GM10248 (cell line): ENCODE data around the gene PYROXD2.

Source experiments
- CTCF ChIA-PET: fragments of 300-600 bp; sonication (Branson Sonifier 250); formaldehyde crosslinking; extraction: SDS; loops from one replicate; lab custom pipeline; 2021; ENCODE audit warnings: antibody characterized with exemption; lab: Yijun Ruan, JAX
- POLR2A ChIA-PET: fragments of 350-650 bp; sonication (Branson Sonifier 250); formaldehyde crosslinking; extraction: SDS; loops from one replicate; lab custom pipeline; 2020; ENCODE audit warnings: antibody characterized with exemption; lab: Yijun Ruan, JAX
- DNase-seq: peaks from one replicate; pipeline ENCODE4 v3.0.0; 2012; ENCODE audit errors: extremely low spot score
- TF ChIP-seq, protein P1 (sequence below): IDR thresholded peaks from 2 replicates; pipeline ENCODE4 v1.5.1; 2012; ENCODE audit warnings: mild to moderate bottlenecking, low read depth; ENCODE audit errors: extremely low read depth, missing control alignments, control extremely low read depth

PYROXD2 gene

DNA sequence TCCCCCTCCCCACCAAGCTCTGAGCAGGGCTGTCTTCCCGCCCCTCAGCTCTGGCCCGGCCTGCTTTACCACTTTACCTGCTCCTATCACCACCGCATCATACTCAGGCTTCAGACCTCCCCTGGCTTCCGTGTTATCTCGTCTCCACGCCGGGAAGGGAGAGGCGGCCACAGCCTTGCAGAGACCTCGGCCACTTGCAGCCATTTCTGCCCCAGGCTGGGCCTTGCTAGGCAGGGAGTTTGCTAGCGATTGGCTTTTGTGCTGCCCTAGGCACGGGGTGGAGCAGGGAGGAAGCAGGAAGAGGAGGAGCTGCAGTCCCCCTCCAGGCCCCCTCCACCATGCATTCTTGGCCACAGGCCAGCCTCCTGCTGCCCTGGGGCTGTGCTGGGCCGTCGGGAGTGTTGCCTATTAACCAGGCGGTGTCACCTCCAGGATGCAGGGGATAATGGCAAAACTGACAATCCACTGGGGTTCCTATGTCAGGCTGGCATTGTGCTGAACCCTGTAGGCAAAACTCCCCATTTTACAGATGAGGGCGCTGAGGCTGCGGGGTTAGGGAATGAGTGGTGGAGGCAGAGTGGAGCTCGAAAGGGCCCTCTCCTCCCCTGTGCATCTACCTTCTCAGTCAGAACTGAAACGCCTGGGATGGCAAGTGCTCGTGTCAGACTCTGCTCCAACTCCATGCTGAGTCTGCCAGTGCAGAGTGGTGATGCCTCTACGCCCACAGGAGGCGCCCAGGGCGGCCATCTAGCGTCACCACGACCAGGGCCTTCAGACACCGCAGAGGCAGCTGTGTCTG is at the start of gene PYROXD2:
Gene PYROXD2 (minus strand): TSS at position 251 of the 799 bp plus-strand sequence. CDS start 47 bp downstream, at position 204.
- ChIA-PET CTCF (interaction anchor here (1.2 to 11.9 kb wide), 2 partner anchors 10 to 21 kb away, joined by 3 to 98 read pairs; no protein-coding TSS in a partner anchor), POLR2A (no interaction called here)
- TF ChIP-seq, protein P1, sequence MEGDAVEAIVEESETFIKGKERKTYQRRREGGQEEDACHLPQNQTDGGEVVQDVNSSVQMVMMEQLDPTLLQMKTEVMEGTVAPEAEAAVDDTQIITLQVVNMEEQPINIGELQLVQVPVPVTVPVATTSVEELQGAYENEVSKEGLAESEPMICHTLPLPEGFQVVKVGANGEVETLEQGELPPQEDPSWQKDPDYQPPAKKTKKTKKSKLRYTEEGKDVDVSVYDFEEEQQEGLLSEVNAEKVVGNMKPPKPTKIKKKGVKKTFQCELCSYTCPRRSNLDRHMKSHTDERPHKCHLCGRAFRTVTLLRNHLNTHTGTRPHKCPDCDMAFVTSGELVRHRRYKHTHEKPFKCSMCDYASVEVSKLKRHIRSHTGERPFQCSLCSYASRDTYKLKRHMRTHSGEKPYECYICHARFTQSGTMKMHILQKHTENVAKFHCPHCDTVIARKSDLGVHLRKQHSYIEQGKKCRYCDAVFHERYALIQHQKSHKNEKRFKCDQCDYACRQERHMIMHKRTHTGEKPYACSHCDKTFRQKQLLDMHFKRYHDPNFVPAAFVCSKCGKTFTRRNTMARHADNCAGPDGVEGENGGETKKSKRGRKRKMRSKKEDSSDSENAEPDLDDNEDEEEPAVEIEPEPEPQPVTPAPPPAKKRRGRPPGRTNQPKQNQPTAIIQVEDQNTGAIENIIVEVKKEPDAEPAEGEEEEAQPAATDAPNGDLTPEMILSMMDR, result no peak
- DNase-seq, result peak; percentile 56

DNA sequence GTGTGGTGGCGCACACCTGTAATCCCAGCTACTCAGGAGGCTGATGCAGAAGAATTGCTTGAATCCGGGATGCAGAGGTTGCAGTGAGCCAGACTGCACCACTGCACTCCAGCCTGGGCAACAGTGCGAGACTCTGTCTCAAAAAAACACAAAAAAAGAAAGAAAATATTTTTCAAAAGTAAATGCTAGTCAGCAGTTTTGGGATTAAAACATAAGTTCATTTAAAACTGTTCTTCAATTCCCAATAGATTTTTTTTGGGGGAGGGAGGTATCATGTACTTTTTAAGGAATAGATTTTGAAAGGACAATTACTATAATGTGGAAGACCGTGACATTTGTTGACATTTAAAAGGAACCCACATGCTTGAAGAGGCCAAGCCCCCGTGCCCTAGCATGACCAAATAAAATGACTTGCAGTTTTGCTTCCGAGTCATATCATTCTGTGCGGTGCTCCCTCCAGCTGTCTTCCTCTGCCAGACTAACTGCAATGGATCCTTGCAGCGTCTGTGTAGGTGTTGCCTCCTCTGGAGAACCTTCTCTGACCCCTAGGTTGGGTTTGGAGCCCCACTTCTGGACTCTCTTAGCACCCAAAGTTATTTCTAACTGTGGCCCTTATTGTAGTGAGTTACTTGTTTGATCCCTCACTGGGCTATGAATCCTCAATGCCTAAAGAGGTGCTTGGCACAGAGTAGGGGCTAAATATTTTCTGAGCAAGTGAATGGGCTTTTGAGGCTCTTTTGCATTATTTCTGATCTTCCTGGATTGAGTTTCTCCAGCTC is 49.2 kb upstream of the PYROXD2 start:
- ChIA-PET POLR2A (no interaction called here), CTCF (interaction anchor here (1.0 to 1.5 kb wide), 3 partner anchors 38 to 783 kb away, joined by 3 to 4 read pairs (median 3); no protein-coding TSS in a partner anchor)
- TF ChIP-seq, protein P1, result no peak
- no peak for DNase-seq

DNA sequence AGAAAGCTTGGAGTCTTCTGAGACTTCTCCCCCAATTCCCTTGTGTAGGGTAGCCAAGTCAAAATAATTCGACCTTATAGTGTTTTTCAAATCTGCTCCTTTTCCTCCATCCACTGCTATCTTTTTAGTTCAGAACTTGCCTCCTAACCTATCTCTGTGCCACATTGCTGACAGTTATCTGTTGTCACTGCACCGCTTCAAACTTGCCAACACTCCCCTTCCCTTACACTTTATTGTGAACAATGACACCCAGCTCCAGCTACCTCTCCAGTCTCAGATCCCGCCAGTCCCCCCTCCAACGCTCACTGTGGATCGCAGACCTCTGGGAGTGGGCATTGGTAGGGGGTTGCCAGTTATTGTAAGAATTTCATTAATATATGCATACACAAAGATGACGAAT is 48.0 kb upstream of the PYROXD2 start:
- ChIA-PET POLR2A (no interaction called here), CTCF (no interaction called here)
- DNase-seq, result no peak
- TF ChIP-seq, protein P1, result no peak

DNA sequence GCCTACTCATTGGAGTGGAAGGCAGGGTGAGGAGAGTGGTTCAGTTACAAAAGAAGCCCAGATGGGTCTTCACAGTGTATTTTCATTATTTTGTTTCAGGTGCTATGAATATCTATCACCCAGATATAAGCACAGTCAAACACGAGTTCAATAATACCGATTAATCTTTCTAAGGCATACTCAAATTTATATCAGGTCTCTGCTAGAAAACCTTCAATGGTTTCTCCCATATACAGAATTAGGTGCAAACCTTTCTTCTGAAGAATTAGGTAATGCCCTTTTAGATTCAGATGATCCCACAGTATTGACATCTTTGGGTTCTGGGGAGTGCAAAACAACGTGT is 46.5 kb upstream of the PYROXD2 start:
- TF ChIP-seq, protein P1, result no peak
- DNase-seq, result no peak
- ChIA-PET CTCF (interaction anchor here (1.1 to 1.6 kb wide), 2 partner anchors 15 to 785 kb away, joined by 3 read pairs; partner anchors contain the start of gene HPS1), POLR2A (no interaction called here)

DNA sequence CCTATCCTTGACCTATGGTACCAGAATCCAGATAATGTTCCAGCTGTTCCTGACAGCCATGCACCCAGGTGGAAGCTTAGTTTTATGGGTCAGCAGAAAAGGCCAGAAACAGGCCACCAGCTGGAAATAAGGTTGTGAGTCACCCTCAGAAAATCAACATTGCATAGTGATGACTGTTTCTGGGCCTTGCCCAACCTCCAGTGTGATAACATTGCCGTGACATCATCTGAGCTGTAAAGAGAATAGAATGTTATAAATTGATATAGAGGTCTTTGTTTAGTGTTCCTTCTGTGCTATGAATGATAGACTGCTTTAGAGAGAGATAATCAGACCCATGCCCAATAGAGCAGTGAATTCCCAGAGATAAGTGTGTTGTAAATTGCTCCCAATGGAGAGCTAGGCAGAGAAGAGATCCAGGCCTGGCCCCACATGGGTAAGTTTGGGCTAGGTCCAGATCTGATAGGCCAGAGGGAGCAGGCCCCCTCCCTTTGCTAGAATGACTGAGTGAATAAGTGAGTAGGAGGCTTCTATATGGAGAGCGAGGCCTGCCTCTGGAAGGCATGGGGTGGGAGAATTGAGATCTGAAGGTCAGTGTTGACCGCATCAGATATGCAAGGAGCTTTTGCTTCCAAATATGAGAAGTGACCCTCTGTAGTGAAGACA is 46.0 kb upstream of the PYROXD2 start:
- TF ChIP-seq, protein P1, result no peak
- POLR2A ChIA-PET, result no interaction called here
- CTCF ChIA-PET, result interaction anchor here (1.0 to 3.7 kb wide), 5 partner anchors 7 to 786 kb away, joined by 3 to 24 read pairs (median 3); partner anchors contain the start of gene HPS1
- DNase-seq, result no peak
